GM21360 (cell line): ENCODE measurements around the gene MAD2L1BP.
A peak's percentile ranks its signal among the peaks of the same experiment; 100 is the strongest.
"Not testable (repeated sequence)": the region's sequence is repeated elsewhere in the genome, so short reads cannot be mapped to it uniquely, and the experiment has no call there.

Source experiments
- ATAC-seq: cut with Tn5 transposase; IDR thresholded peaks from one replicate; pipeline ENCODE4 v1.9.1; 2021; ENCODE audit warnings: mild to moderate bottlenecking, moderate library complexity; ENCODE audit not compliant: unreplicated experiment

MAD2L1BP gene, protein sequence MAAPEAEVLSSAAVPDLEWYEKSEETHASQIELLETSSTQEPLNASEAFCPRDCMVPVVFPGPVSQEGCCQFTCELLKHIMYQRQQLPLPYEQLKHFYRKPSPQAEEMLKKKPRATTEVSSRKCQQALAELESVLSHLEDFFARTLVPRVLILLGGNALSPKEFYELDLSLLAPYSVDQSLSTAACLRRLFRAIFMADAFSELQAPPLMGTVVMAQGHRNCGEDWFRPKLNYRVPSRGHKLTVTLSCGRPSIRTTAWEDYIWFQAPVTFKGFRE

GRCh38 chr6:43635387-43636307, at the start of gene MAD2L1BP:
TSS of gene MAD2L1BP (plus strand) at chr6:43635840. CDS start at chr6:43635876, 36 bp downstream.
- peak; percentile 70 for ATAC-seq

DNA sequence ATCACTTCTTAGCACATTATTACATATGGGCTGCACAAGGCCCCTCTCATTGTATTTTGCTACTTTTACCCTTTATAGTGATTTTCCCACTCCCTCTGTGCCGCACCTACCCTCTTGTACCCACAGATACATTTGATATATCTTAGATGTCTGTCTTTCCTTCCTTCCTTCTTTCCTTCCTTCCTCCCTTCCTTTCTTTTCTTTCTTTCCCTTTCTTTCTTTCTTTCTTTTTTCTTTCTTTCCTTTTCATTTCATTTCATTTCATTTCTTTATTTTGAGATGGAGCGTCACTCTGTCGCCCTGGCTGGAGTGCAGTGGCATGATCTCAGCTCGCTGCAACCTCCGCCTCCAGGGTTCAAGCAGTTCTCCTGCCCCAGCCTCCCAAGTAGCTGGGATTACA, 47.4 kb upstream of the MAD2L1BP start:
- ATAC-seq = no peak

- not testable (repeated sequence) for ATAC-seq
Measured at GRCh38 chr6:43589564-43589963, 46.1 kb upstream of the MAD2L1BP start.

DNA sequence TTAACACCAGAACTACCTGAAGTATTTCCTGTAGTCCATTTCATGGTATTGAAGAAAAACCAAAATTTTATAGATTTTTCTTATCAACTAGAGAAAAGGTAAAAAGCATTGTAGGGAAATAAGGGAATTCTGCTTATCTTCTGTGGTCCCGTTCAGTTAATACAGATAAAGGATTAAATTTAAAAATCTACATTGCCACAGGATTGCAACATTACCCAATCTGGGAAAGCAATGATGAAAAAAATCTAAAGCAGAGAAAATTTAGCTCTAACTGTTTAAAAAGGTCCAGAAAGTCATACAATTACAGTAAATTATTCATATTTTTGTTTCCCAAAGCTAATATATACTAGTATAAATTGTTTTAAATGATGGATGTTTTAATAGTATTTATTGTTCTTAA, 41.7 kb upstream of the MAD2L1BP start:
- ATAC-seq = no peak

DNA sequence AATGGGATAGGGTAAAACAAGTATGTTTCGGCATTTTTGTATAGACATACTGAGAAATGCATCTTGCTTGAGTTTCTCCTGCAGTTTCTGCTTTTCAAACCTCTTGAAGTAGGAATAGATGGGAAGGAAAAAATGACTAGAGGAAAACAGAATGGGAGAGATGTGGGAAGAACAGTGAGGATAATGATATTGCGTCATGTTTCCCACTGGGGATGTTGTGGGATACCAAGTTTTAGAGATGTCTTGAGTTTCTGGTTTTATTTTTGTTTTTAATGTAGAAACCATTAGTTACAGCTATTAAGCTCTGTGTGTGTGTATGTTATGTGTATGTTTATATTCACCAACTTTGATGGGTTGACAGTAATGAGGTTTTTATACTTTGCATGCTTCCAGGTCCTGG, 35.0 kb upstream of the MAD2L1BP start:
- ATAC-seq = no peak

DNA sequence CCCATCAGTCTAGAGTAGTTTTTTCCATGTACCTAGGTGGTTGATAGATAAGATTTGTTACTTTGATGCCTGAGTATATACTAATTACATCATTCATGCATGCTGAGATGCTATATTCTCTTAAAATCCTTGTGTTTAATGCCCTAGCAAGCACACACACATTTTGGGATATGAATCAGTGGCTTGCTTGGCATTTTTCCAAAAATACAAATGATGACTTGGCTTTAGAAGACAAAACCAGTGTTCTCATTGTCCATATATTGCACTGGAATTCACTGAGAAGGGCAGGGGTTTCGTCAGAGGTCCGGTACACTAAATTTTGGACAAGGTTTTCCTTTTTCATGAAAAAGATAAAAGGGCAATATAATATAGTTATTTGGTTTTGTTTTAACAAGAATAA, 31.5 kb upstream of the MAD2L1BP start:
- no peak for ATAC-seq

- ATAC-seq = no peak
Measured at GRCh38 chr6:43606019-43606418, 29.6 kb upstream of the MAD2L1BP start.

DNA sequence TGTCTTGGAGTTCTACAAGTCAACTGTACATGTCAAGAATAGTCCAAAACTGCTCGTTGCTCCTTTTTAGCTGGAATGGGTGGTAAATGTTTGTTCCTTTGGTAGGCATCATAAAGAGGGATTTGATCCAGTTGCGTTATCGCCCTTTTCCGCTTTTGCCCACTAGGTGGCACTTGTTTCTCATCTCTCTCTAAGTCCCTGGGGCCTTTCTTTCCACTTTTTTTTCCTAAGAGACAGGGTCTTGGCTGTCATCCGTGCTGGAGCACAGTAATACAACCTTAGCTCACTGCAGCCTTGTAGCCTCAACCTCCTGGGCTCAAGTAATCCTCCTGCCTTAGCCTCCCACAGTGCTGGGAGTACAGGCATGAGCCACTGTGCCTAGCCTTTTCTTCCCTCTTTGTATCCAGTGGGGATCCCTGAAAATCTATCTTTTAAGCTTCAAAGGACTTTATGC, 27.3 kb upstream of the MAD2L1BP start:
- no peak for ATAC-seq

DNA sequence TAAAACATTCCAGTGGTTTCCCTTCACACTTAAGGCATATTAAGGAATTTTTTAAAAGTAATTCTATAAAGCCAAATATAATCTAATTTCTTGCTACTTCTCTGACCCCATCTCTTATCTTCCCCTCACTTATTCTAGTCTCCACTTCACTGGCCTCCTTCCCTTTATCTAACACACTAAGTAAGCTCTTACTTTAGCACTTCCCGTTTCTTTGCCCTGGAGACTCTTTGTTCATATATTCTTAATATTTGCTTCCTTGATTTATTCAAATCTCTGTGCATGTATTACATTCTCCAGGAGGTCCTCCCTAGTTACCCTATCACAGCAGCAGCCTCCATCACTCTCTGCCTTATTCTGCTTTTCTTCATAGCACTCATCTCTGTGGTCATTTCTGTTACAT, 26.8 kb upstream of the MAD2L1BP start:
- no peak for ATAC-seq

DNA sequence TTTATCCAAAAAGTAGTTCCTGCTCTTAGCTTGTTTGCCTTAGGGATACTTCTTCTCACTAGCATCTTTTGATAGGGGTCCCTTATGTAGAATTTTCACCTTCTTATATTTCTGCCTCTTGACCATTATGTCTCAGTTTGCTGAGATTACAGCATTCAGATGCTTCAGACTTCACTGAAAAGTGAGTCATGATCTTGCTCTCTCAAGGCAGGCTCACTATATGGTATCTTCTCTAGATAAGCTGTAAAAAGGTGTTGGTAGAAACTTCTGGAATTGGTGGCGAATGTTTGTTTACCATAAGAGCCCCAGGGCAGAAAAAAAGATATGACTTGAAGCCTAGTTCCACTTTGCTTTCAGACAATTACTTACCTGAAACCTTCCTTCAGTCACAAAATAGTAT, 26.2 kb upstream of the MAD2L1BP start:
- ATAC-seq = no peak

GRCh38 chr6:43610431-43610830, 25.2 kb upstream of the MAD2L1BP start:
- ATAC-seq = no peak

GRCh38 chr6:43613721-43614395, 21.8 kb upstream of the MAD2L1BP start:
- no peak for ATAC-seq

DNA sequence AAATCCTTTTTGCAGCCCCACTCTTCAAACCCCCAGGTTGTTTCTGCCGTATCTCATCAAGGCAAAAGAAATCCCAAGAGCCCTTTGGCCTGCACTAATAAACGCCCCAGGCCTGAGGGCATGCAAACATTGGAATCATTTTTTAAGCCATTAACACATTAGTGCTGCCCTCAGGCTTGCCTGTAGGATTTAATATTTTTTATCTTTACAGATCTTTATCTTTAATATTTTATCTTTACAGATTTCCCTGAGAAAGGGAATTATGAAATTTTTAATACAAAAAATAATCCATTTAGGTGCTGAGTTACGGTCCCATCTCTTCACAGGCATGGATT, 21.3 kb upstream of the MAD2L1BP start:
- ATAC-seq = no peak

GRCh38 chr6:43616725-43617472, 18.7 kb upstream of the MAD2L1BP start:
- no peak for ATAC-seq

GRCh38 chr6:43621078-43621835, 14.4 kb upstream of the MAD2L1BP start:
- no peak for ATAC-seq

- ATAC-seq = no peak
Measured at GRCh38 chr6:43621836-43622180, 13.8 kb upstream of the MAD2L1BP start.

GRCh38 chr6:43622541-43622940, 13.1 kb upstream of the MAD2L1BP start:
- ATAC-seq = no peak

GRCh38 chr6:43623880-43624785, 11.5 kb upstream of the MAD2L1BP start:
- no peak for ATAC-seq

DNA sequence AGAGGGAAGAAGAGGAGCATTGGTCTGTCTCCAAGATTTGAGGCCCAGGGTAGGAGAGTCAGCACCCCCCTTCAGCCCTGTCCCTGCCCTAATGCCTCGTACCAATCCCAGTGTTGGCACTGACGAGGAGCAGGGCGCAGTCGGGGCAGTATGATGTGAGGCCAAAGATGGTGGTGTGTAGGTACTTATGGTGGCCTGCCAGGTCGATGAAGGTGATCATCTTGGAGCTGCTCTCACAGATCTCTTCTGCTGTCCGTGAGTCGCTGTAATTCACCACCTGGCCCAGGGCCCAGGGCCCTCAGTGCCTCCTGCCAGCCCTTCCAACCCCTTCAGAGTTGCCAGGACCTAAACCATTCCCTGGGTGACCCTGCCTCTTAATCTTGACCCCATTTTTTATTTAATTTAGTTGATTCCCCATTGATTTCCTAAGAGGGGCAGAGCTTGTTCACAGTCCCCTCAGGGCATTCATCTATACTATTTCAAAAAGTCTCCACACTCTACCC, 10.8 kb upstream of the MAD2L1BP start:
- ATAC-seq = no peak
